ENCODE data around the gene POLN. TPM values are rescaled to one million over a fixed set of nuclear protein-coding genes. Genes with fewer than 3 reads are reported as not detected.

POLN gene
- total RNA-seq, 1 donor: 2.9 TPM

GRCh38 chr4:2266181-2266580, 24.3 kb upstream of the POLN start:
- peak; percentile 100 for DNase-seq (ENCODE audit: insufficient read length, low spot score, missing footprints)
- Histone ChIP-seq H3K4me3 (ENCODE audit: insufficient read depth, low read length) (no peak overlapping the region), H4K20me1 (ENCODE audit: insufficient read depth, low read length) (no peaks in the 10 kb centered on the region), H3K4me2 (ENCODE audit: insufficient read depth, low read length) (no peak overlapping the region), H3K27me3 (ENCODE audit: insufficient read depth, low read length) (no peaks in the 10 kb centered on the region), H3K9me3 (ENCODE audit: low read depth, low read length) (no peaks in the 10 kb centered on the region), H3K4me1 (ENCODE audit: insufficient read depth, low read length) (peaks cover 13% of the 10 kb centered on the region), H2AFZ (ENCODE audit: low read length) (peak overlapping the region; percentile 74), H3K36me3 (ENCODE audit: insufficient read depth, low read length) (no peaks in the 10 kb centered on the region), H3K79me2 (ENCODE audit: insufficient read depth, low read length) (peaks cover 1% of the 10 kb centered on the region), H3K27ac (ENCODE audit: low read depth, low read length) (peak overlapping the region; percentile 36)
- TF ChIP-seq, protein P1, sequence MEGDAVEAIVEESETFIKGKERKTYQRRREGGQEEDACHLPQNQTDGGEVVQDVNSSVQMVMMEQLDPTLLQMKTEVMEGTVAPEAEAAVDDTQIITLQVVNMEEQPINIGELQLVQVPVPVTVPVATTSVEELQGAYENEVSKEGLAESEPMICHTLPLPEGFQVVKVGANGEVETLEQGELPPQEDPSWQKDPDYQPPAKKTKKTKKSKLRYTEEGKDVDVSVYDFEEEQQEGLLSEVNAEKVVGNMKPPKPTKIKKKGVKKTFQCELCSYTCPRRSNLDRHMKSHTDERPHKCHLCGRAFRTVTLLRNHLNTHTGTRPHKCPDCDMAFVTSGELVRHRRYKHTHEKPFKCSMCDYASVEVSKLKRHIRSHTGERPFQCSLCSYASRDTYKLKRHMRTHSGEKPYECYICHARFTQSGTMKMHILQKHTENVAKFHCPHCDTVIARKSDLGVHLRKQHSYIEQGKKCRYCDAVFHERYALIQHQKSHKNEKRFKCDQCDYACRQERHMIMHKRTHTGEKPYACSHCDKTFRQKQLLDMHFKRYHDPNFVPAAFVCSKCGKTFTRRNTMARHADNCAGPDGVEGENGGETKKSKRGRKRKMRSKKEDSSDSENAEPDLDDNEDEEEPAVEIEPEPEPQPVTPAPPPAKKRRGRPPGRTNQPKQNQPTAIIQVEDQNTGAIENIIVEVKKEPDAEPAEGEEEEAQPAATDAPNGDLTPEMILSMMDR (IDR thresholded peaks at IDR 0.05; ENCODE audit: extremely low read depth, low read depth, low read length): no peak

DNA sequence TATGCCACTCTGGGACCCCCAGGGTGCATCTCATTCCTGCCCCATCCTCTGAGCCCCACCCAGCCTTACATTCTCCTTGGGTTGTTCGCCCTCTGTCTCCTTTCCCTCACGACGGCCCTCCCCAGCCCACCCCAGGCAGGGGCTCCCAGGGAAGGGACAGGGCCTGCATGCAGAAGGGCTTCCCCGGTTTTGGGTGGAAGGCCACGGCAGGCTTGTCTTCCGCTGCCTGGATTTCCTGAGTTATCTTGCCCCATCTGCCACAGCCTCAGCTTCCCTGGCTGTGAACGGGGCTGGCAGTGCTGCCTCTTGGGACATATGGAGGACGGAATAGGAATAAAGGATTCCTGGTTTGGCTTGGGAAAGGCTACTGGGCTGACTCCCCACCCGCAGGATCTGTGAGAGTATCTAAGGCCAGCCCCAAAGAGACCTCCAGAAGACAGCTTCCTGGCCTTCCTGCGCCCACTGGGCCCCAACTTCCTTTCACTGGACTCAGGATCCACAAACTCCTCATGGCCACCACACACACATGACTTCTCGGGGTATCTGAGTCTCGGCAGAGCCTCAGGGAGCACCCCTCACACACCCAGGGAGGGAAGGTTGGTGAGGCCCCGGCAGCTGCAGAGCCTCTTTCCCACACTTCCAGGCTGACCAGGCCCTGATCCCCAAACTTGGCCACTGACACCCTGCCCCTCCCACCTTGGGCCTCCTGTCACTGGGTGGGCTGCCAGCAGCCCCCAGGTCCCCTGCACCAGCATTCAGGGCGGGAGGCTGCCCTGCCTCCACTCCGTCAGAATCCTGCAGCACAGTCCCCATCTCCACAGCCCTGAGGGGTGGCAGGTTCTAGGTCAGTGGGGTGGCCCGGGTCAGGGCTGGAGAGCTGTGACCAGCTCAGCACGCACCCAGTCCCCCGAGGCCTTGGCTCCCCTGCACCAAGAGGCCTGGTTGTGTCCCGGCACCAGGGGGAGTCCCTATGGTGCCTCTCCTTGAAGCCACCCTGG, 23.5 kb upstream of the POLN start:
- Histone ChIP-seq H2AFZ (ENCODE audit: low read length) (peak overlapping the region; percentile 74), H3K4me1 (ENCODE audit: insufficient read depth, low read length) (peaks cover 17% of the 10 kb centered on the region), H3K4me3 (ENCODE audit: insufficient read depth, low read length) (no peak overlapping the region), H3K36me3 (ENCODE audit: insufficient read depth, low read length) (no peaks in the 10 kb centered on the region), H3K27me3 (ENCODE audit: insufficient read depth, low read length) (no peaks in the 10 kb centered on the region), H3K9me3 (ENCODE audit: low read depth, low read length) (no peaks in the 10 kb centered on the region), H3K4me2 (ENCODE audit: insufficient read depth, low read length) (no peak overlapping the region), H4K20me1 (ENCODE audit: insufficient read depth, low read length) (peaks cover 2% of the 10 kb centered on the region), H3K27ac (ENCODE audit: low read depth, low read length) (peak overlapping the region; percentile 36), H3K79me2 (ENCODE audit: insufficient read depth, low read length) (peaks cover 9% of the 10 kb centered on the region)
- no peak for DNase-seq (ENCODE audit: insufficient read length, low spot score, missing footprints)
- TF ChIP-seq, protein P1 (IDR thresholded peaks at IDR 0.05; ENCODE audit: extremely low read depth, low read depth, low read length): no peak

- Histone ChIP-seq H3K27me3 (ENCODE audit: insufficient read depth, low read length) (no peaks in the 10 kb centered on the region), H3K9me3 (ENCODE audit: low read depth, low read length) (no peaks in the 10 kb centered on the region), H3K4me1 (ENCODE audit: insufficient read depth, low read length) (peaks cover 24% of the 10 kb centered on the region), H4K20me1 (ENCODE audit: insufficient read depth, low read length) (peaks cover 10% of the 10 kb centered on the region), H3K27ac (ENCODE audit: low read depth, low read length) (no peak overlapping the region), H3K36me3 (ENCODE audit: insufficient read depth, low read length) (no peaks in the 10 kb centered on the region), H3K4me3 (ENCODE audit: insufficient read depth, low read length) (no peak overlapping the region), H3K4me2 (ENCODE audit: insufficient read depth, low read length) (no peak overlapping the region), H3K79me2 (ENCODE audit: insufficient read depth, low read length) (peaks cover 17% of the 10 kb centered on the region), H2AFZ (ENCODE audit: low read length) (no peak overlapping the region)
- TF ChIP-seq, protein P1 (IDR thresholded peaks at IDR 0.05; ENCODE audit: extremely low read depth, low read depth, low read length): no peak
- DNase-seq (ENCODE audit: insufficient read length, low spot score, missing footprints): no peak
Measured at GRCh38 chr4:2264481-2265041, 22.6 kb upstream of the POLN start.

DNA sequence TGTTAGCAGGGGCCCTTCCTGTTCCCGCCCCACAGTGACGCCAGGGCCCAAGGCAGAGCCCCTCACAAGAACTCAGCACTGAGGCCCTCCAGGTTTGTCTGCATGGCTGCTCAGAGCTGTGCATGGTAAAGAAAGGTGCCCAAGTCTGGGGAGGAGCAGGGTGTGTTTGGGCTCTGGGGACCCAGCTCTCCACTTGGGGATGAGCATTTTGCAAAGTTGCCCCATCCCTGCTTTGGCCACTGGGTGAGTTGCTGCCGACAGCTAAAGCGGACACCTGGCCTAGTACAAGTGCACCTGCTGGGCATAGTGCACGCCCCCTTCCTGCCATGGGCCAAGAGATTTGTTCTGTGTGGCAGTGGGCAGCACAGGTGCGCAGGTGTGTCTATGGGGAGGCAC, 22.0 kb upstream of the POLN start:
- no peak for DNase-seq (ENCODE audit: insufficient read length, low spot score, missing footprints)
- TF ChIP-seq, protein P1 (IDR thresholded peaks at IDR 0.05; ENCODE audit: extremely low read depth, low read depth, low read length): no peak
- no peak overlapping the region for H2AFZ ChIP-seq (ENCODE audit: low read length)
- no peaks in the 10 kb centered on the region for H3K27me3 ChIP-seq (ENCODE audit: insufficient read depth, low read length)
- H3K4me1 ChIP-seq (ENCODE audit: insufficient read depth, low read length): peaks cover 24% of the 10 kb centered on the region
- no peaks in the 10 kb centered on the region for H3K36me3 ChIP-seq (ENCODE audit: insufficient read depth, low read length)
- no peaks in the 10 kb centered on the region for H3K9me3 ChIP-seq (ENCODE audit: low read depth, low read length)
- no peak overlapping the region for H3K27ac ChIP-seq (ENCODE audit: low read depth, low read length)
- peaks cover 17% of the 10 kb centered on the region for H4K20me1 ChIP-seq (ENCODE audit: insufficient read depth, low read length)
- H3K4me3 ChIP-seq (ENCODE audit: insufficient read depth, low read length): no peak overlapping the region
- H3K79me2 ChIP-seq (ENCODE audit: insufficient read depth, low read length): peaks cover 24% of the 10 kb centered on the region
- H3K4me2 ChIP-seq (ENCODE audit: insufficient read depth, low read length): no peak overlapping the region
